Medulla oblongata (tissue), 1 donor: ENCODE results near the gene ATP13A5.

Experiments
- DNase-seq: peaks from one replicate; pipeline ENCODE4 v3.0.0-alpha.2; 2015; ENCODE audit errors: extremely low spot score

ATP13A5 gene

GRCh38 chr3:193261970-193262369 lies 116.6 kb downstream of the ATP13A5 start:
- DNase-seq = no peak

GRCh38 chr3:193253986-193254660 lies 124.4 kb downstream of the ATP13A5 start:
- no peak for DNase-seq

GRCh38 chr3:193250492-193250891 lies 128.1 kb downstream of the ATP13A5 start:
- no peak for DNase-seq

GRCh38 chr3:193248848-193249468 lies 129.6 kb downstream of the ATP13A5 start:
- DNase-seq = no peak

GRCh38 chr3:193243571-193243970 lies 135.0 kb downstream of the ATP13A5 start:
- DNase-seq = no peak

GRCh38 chr3:193241716-193242115 lies 136.8 kb downstream of the ATP13A5 start:
- DNase-seq = no peak

GRCh38 chr3:193240850-193241706 lies 137.5 kb downstream of the ATP13A5 start, which contains the start of gene PLAAT1:
Gene PLAAT1, plus strand, starts transcription at chr3:193241222. Its CDS starts 14,429 bp downstream, at chr3:193255651.
- peak; percentile 41 for DNase-seq

GRCh38 chr3:193240436-193240849 lies 138.1 kb downstream of the ATP13A5 start:
- DNase-seq = no peak

- DNase-seq = no peak
These were observed 141.5 kb downstream of the ATP13A5 start for GRCh38 chr3:193237030-193237429.

- DNase-seq = no peak
These were observed 142.0 kb downstream of the ATP13A5 start for GRCh38 chr3:193236599-193236998.

- DNase-seq = no peak
These were observed 147.4 kb downstream of the ATP13A5 start for GRCh38 chr3:193231201-193231600.

- no peak for DNase-seq
These were observed 147.9 kb downstream of the ATP13A5 start for GRCh38 chr3:193230610-193231009.

- DNase-seq = no peak
These were observed 148.6 kb downstream of the ATP13A5 start for GRCh38 chr3:193229851-193230420.

- no peak for DNase-seq
These were observed 150.3 kb downstream of the ATP13A5 start for GRCh38 chr3:193228206-193228605.

- DNase-seq = no peak
These were observed 153.0 kb downstream of the ATP13A5 start for GRCh38 chr3:193225302-193226125.
